GM23338 (cell line): ENCODE data around the gene CACNA1A.

Experiments
- CREB1 ChIP-seq: fragments of 250-450 bp; sonication (Bioruptor Pico); IDR thresholded peaks from 2 replicates; pipeline ENCODE4 v1.5.0; 2020; ENCODE audit warnings: low read depth, mild to moderate bottlenecking, moderate library complexity
- CTCF ChIP-seq, 2 experiments: fragments of 200-600 bp in 1 of 2; sonication (generic) in 1 of 2; conservative IDR thresholded peaks; 2 replicates each; pipeline versions ENCODE4 v1.5.1 to v1.6.1; 2016 to 2017; ENCODE audit warnings: antibody characterized with exemption in 2 of 2, low read depth in 2 of 2, mild to moderate bottlenecking in 2 of 2, moderate library complexity in 1 of 2
- ETS1 ChIP-seq: IDR thresholded peaks from 2 replicates; pipeline ENCODE4 v1.6.1; 2016; ENCODE audit warnings: antibody characterized with exemption
- EZH2 ChIP-seq: fragments of 200-600 bp; sonication (generic); IDR thresholded peaks from one replicate; pipeline ENCODE4 v1.8.0; 2017; ENCODE audit warnings: antibody characterized with exemption, mild to moderate bottlenecking, low read depth; ENCODE audit not compliant: unreplicated experiment
- EZH2phosphoT487 ChIP-seq: fragments of 200-600 bp; sonication (generic); IDR thresholded peaks from one replicate; pipeline ENCODE4 v1.8.1; 2018; ENCODE audit warnings: antibody characterized with exemption; ENCODE audit not compliant: unreplicated experiment
- JUNB ChIP-seq: IDR thresholded peaks from one replicate; pipeline ENCODE4 v1.6.1; 2016; ENCODE audit warnings: antibody characterized with exemption; ENCODE audit not compliant: unreplicated experiment
- NANOG ChIP-seq: IDR thresholded peaks from 2 replicates; pipeline ENCODE4 v1.6.1; 2016; ENCODE audit warnings: antibody characterized with exemption, borderline replicate concordance
- POLR2AphosphoS5 ChIP-seq: IDR thresholded peaks from 2 replicates; pipeline ENCODE4 v1.6.1; 2016; ENCODE audit warnings: antibody characterized with exemption, low read depth
- REST ChIP-seq: IDR thresholded peaks from one replicate; pipeline ENCODE4 v1.6.1; 2018; ENCODE audit warnings: antibody characterized with exemption; ENCODE audit not compliant: unreplicated experiment
- STAT1 ChIP-seq: IDR thresholded peaks from one replicate; pipeline ENCODE4 v1.6.1; 2016; ENCODE audit warnings: antibody characterized with exemption; ENCODE audit not compliant: unreplicated experiment
- ZNF114 ChIP-seq: fragments of 250-450 bp; sonication (Bioruptor Pico); IDR thresholded peaks from 2 replicates; pipeline ENCODE4 v1.5.0; 2020; ENCODE audit warnings: mild to moderate bottlenecking, moderate library complexity
- ZNF331 ChIP-seq: fragments of 250-450 bp; sonication (Bioruptor Pico); IDR thresholded peaks from 2 replicates; pipeline ENCODE4 v1.5.0; 2020; ENCODE audit warnings: low read depth, mild to moderate bottlenecking, moderate library complexity
- ZNF462 ChIP-seq: fragments of 250-450 bp; sonication (Bioruptor Pico); IDR thresholded peaks from 2 replicates; pipeline ENCODE4 v1.5.0; 2020; ENCODE audit warnings: mild to moderate bottlenecking, moderate library complexity

- TF ChIP-seq STAT1 (no peak), EZH2phosphoT487 (no peak), CTCF (conservative IDR thresholded peaks at IDR 0.05; ENCODE audit: low read depth in 2 of 2) (no peak), JUNB (no peak), EZH2 (no peak), CREB1 (CRISPR knock-in tag) (no peak), POLR2AphosphoS5 (no peak), ZNF462 (CRISPR knock-in tag) (no peak), ETS1 (no peak), ZNF114 (CRISPR knock-in tag) (no peak), REST (no peak), ZNF331 (no peak), NANOG (no peak)
These were observed 209.3 kb downstream of the CACNA1A start for GRCh38 chr19:13297023-13297422.
